Ramos (cell line): ENCODE data around the gene EVC.
"Not testable (repeated sequence)": the region's sequence is repeated elsewhere in the genome, so short reads cannot be mapped to it uniquely, and the experiment has no call there.

Experiments used
- in situ Hi-C: fragments of 300-500 bp; cut with MboI; formaldehyde crosslinking; loops from one replicate; pipeline ENCODE4 v1.14.3; 2022; ENCODE audit warnings: low sequenced_read_pairs; ENCODE audit not compliant: unreplicated experiment

EVC gene

DNA sequence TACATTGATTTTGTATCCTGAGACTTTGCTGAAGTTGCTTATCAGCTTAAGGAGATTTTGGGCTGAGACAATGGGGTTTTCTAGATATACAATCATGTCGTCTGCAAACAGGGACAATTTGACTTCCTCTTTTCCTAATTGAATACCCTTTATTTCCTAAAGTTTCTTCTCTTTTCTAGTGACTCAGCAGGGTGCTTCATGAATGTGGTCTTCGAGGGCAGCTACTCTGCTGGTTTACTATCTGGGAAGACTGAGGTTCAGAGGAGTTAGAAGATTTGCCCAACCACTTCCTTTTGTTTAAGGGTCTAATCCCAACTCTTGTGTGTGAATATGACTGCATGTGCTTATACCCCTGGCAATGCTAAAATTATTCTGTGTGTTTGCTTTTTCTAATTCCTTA is 17.4 kb downstream of the EVC start:
- in situ Hi-C loops, result not testable (repeated sequence)

DNA sequence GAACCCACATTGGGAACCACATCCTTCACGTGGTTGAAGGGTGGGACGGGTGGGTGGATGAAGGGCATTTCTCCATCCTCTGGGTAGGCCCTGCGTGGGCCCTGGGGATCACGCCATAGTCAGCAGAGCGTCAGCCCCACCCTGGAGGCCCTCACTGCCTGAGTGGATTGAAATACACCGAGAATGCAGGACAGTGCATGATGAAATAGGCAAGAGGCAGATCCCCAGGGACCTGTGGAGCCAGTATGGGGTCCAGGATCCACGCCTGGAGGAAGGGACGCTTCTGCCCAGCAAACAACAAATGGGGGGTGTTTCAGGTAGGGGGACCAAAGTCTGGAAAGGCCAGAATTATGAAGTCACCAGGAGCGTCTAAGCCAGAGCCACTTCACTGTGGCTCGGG is 19.4 kb downstream of the EVC start:
- in situ Hi-C loops, result no loop called here

DNA sequence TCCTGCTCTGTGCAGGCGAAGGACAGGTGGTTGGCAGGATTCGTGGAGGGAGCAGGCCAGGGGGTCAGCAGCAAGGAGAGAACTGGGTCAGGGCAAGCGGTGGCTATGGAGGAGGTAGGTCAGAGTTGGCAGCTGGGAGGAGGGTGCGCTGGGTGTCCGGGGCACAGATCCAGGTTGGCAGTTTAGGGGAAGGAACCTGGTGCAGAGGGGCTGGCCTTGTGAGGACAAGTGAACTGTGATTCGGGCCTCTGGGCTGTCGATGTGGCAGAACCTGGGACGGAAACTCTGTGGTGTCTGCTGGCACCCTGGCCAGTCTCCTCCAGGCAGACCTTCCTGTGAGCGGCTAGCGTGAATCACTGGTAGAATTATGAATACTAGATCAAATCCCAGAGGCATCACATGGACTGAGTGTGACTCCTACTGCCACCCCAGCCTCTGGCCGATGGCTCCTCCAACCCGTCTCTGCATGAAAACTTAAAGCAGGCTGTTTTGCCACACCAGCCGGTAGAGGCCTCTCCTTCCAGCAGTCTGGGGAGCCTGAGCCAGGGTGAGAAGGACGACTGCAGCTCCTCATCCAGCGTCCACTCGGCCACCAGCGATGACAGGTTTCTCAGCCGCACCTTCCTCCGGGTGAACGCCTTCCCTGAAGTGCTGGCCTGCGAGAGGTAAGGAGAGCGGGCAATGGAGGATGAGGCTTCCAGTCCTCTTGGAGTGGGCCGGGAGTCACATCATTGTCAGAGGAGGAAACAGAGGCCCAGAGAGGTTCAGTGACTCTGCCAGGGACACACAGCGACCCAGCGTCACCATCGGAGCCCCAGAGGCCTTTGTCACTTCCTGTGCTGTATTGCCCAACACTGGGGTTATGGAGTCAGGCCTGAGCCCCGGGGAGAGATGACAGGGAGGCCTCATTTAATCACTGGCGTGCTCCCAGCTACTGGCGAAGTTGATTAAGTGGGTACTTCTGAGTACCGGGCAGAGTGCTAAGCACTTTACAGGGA is 20.3 kb downstream of the EVC start:
- in situ Hi-C loops, result no loop called here

DNA sequence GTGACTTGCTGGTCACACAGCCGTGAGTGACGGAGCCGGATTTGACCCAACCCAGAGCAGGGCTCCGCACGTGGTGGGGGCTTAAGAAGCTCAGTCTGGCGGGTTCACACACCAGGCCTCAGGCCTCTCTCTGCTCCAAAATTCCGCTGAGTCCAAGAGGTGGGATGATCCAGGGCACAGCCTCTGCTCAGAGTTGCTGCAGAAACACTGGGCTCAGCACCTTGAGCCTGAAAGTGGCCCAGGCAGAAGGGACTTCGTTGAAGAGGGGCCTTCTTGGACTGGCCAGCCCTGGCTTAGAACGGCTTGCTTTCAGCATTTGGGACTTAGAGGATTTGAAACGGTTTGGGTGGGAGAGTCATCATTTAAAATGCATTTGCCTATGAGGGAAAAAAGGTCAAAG is 21.2 kb downstream of the EVC start:
- in situ Hi-C loops, result no loop called here

DNA sequence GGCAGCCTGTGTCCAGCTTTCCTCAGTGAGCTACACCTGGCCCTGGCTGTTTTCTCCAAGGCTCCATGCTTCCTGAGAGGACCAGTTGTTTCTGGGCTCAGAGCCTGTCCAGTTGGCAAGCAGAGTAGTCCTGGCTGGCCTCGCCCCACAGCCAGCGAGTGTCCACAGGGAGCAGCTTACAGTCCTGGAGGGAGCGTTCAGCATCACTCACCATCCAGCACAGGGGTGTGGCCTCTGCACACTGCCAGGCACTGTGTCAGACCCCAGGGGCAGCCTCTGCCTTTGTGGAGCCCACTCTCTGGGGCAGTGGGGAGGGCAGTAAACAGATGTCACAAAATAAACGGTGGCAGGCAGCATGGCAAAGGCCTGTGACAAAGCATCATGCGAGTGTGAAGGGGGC is 23.9 kb downstream of the EVC start:
- in situ Hi-C loops, result no loop called here

DNA sequence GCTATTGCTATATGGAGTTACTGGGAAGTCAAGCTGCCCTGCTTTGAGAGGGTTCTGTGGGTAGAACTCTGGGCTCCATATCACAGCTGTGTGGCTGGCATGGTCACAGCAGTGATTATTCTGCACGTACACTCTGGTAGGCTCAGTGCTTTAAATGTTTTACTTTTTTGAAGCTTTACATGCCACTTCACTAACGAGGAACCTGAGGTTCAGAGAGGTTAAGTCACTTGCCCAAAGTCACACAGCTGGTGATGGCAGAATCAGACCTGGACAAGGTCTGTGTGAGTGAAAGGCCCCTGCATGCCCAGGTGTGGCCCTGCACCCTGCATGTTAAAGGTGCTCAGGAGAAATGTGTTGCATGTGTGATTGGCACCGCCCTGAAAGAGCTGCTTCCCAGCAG is 24.5 kb downstream of the EVC start:
- in situ Hi-C loops, result no loop called here

DNA sequence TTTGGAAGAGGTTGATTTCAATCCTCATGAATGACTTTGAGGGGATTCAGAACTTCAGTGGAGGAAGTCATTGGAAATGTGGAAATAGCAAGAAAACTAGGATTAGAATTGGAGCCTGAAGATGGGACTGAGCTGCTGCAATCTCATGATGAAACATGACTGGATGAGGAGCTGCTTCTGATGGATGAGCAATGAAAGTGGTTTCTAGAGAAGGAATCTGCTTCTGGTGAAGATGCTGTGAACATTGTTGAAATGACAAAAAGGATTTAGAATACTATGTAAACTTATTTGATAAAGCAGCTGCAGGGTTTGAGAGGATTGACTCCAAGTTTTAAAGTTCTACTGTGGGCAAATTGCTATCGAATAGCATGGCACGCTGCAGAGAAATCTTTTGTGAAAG is 27.1 kb downstream of the EVC start:
- in situ Hi-C loops, result no loop called here

DNA sequence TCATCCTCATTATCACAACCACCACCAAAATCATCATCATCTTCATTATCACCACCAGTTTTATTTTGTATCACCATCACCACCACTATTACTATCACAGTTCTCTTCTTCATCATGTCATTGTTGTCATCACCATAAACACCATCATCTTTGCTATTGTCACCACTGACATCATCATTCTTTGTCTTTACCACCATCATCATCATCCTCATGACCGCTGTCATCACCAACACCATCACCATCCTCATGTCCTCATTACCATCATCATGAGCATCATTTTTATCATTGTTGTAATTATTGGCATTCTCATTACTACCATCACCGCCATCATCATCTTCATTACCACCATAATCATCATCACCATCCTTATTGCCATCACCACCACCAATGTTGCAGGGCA is 31.4 kb downstream of the EVC start:
- in situ Hi-C loops, result no loop called here

DNA sequence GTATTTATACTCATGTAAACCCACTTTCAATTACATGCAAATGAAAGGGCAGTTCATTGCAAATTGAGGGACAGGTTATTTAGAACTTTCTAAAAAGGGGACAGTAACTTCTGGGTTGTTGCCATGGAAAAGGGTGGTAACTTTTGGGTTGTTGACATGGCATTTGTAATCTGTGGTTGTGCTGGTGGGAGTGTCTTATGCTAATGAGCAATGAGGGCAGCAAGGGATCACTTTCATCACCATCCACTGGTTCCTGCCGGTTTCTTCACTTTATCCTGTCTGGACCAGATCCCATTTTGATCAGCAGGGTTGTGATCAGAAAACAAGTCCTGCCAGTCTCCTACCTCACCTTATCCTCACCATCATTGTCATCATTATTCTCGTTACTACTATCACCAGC is 32.0 kb downstream of the EVC start:
- in situ Hi-C loops, result no loop called here

DNA sequence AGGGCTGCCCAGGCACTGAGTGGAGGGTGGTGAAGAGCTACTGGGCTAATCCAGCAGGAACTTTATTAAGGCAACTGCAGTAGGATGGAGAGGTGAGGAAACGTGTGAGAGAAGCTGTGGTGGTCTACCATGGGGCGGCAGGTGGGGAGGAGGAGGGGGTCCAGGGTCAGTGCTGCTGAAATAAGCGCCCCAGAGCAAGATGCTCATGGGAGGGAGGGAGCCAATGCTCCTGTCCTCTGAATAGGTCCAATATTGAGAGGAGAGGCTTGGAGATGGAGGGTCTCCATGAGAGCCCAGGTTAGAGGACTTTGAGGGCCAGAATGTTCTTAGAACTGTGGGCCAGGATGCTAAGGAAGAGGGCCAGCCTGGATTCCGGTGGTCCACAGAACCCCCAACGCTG is 35.2 kb downstream of the EVC start:
- in situ Hi-C loops, result no loop called here

DNA sequence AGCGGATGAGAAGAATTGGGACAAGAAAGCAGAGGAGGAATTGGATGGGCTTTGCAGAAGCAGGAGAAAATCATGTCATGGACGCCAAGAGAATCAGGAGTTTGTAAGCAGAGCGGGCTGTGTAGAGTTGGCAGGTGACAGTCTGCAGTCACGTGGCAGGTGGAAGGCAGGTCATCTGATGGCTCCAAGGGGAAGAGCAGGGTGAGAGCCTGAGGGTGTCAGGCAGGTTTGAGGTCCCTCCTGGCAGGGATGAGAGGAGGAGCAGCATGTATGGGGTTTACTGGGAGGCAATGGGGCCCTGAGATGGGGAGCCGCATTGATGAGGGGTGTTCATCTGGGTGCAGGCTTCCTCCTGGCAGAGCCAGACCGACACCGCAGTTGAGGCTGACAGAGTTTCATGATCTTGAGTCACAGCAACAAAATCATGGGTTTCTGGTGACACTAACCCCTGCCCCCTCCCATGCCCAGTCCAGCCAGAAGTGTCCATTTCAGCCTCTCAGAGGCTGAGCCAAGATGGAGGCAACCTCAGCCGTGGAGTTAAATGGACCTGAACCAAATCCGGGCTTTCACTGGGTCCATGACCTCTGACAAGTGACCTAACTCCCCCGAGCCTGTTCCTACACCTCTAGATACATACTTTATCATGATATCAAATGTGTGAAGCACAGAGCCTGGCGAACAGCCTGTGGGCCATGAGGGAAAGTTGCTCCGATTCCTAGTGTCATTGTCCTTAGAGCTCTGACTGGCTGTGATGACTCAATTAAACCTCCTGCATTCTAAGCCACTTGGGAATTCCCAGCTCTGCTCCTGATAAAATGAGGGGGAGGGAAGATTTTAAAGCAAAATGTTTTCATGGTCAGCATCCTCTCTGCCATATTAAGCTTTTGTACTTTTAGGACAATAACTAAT is 36.1 kb downstream of the EVC start:
- in situ Hi-C loops, result no loop called here

DNA sequence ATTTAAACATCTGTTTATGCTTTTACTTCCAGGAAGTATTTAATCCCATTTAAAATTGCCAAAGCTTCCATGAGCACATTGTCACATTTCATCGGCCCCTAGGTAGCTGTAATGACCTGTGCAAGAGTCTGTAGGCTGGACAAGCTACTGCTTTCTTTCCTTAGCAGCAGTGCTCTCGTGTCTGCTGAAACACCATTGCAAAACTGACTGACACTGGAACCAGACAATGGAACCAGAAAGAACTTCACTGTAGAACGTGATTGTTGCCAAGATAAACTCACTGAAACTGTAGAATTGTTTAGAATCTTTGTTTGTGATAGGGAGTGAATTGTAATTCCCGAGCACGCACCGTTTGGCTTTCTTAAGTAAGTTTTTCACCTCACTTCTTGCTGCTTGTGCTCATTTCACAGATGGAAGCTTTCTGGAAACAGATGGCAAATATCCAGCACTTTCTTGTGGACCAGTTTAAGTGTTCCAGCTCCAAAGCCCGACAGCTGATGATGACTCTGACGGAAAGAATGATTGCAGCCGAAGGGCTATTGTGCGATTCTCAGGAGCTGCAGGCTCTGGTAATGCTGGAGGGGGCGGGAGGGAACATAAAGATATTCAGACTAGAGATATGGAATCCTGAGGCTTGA is 36.9 kb downstream of the EVC start:
- in situ Hi-C loops, result no loop called here

DNA sequence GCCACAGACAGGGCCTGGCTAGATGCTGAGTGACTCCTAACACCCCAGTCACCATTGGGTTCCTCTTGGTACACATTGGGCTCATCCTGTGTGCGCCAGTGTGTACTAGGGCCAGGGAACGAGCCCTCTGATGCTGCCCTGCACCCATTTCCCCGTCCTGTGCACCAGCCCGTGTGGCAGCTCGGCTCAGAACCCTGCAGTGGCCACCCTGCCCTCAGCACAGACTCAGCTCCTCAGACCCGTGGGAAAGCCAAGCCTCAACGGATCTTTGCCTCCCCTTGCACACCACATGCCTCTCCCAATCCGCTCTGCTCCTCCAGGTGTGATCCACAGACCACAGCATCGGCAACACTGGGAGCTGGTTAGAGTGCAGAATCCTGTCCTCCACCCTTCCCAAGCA is 38.6 kb downstream of the EVC start:
- in situ Hi-C loops, result no loop called here

DNA sequence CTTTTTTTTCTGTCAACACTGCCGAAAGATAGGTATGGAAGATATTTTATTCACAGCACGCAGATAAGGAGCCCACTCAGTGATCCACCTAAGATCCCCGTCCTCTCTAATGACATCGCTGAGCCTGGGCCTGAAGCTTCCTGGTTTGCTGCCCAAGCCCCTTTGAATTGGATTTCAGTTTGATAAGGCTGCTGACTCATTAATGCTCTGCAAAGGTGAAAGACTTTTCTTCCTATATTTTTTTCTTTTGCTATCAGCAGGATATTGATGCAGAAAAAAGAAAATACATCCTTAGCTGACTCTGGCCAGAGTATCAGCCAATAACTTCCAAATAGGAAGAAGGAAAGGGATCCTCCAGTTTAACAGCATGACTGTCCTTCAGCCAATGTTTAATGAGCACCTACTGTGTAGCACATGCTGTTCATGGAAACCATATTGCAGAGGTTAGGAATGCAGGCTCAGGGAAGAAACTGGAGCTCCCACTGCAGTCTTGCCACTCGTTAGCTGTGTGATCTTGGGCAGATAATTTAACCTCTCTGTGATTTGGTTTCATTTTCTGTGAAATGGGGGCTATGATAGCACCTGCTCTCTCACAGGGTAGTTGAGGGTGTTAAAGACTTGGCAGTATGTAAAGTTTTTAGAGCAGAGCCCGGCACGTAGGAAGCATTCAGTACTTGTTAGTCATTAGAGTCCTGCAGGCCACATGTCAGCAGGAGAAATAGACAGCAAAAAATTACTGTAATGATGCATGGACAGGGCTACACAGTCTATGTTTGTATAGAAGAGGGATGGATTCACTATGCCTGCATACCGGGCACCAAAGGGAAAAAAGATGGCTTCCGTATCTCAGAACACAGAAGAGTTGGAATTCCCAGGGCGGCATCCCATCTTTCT is 39.3 kb downstream of the EVC start:
- in situ Hi-C loops, result no loop called here

DNA sequence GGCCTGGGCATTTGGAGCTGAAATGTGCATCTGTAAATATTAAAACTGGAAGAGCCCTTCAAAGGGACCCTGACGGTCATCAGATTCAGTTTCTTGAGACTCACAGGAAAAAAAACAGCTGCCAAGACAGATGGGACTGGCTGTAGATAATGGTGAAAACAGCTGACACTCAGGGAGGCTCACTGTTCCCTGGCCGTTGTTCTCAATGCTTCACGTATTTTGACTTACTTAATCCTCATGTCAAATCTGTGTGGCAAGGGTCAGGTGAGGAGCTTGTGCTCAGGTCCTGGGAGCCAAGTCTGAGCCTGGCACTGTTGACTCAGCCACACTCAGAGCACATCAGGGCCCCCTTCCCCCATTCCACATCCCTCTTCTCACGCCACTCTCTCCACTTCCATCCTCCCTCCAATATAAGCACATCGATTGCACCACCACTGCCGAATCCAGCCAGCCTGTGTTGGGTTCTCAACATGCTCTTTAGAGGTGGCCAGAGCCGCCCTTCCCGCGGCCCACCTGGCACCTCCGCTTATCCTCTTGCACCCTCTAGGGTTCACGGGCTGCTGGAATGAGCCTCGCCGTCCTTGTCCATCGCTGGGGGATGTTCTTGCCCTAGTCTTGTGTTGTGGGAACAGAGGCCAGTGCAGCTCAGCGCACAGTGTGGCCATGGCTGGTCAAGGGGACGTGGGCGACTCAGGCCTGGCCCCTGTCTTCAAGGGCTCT is 40.1 kb downstream of the EVC start:
- in situ Hi-C loops, result no loop called here

DNA sequence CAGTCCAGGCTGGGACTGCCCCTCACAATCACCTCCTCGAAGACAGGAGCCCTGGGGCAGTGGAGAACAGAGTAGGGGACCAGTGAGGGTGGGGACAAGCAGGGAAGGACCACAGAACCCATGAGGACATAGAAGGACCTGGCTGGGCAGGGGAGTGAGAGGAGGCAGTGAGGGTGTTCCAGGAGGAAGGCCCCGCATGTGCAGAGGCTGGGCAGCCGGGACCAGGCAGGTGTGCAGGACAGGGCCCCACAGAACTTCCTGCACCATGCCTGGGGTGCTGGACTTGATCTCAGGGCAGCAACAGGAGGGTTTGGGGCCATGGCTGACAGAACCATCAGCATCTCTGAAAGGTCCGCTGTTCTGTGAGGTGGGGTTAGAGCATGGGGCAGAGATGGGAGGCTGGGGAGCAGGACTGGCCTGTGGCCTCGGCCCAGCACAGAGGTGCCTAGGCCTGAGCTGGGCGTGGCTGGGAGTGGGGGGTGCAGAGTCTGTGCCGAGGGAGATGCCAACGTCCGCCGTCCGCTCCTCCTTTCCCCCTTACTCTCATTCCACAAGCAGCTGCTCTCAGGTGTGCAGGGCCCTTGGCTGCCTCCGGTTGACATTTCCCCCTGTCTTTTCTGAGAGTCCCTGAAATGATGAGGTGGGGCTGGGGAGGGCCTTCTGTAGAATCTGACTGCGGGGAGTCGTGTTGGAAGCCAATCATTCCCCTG is 40.8 kb downstream of the EVC start:
- in situ Hi-C loops, result no loop called here

DNA sequence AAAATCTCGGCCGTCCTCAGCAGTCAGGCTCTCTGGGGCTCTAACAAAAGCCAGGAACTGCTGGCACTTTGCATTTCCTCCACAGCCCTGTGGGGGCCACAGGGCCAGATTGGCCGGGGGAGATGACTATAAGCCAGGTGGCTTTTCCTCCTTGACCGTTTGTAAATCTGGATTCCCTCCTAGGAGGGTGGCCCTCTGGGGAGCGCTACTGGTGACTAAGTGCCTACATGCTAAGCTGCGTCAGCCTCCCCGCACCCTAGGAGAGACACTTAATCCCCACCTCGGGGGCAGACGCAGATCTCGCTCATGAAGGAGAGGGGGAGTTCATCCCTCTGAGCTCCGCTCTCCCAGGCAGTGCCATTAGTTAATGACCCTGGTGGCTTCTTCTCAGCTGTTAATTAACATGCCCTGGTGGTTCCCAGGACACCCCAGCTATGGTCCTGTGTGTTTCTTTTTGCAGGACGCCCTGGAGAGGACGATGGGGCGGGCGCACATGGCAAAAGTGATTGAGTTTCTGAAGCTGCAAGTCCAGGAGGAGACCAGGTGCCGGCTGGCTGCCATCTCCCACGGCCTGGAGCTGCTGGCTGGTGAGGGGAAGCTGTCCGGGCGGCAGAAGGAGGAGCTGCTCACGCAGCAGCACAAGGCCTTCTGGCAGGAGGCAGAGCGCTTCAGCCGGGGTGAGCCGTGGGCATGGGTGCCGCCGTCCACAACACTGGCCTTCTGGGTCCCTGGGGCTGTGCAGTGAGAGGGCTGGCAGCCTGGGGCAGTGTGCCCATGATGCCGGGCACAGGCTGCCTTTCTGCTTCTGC is 41.6 kb downstream of the EVC start:
- in situ Hi-C loops, result no loop called here

DNA sequence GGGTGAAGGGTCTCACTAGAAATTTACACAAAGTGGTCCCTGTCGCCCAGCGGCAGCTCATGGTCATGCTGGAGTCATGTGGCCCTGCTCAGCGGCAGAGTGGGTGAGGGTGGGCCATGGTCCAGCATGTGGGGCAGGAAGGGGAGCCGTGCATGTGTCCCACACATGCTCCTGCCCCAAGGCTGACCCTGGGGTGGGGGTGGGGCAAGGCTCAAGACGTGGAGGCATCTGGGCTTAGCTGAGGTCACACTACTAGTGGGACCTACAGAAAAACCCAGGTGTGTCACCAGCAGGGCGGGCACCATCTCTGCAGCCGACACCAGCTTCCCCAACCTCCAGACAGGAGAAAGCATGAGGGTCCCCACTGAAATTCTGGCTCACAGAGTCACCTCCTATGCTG is 42.4 kb downstream of the EVC start:
- in situ Hi-C loops, result no loop called here
